ENCODE results near the gene TIAM1.
A peak's percentile ranks its signal among the peaks of the same experiment; 100 is the strongest.

The TIAM1 gene

GRCh38 chr21:31218830-31219608 lies 125.0 kb downstream of the TIAM1 start:
- Mint-ChIP-seq H3K4me3 (no peak overlapping the region), H3K9me3 (no peaks in the 10 kb centered on the region), H3K36me3 (ENCODE audit: low read depth) (peaks cover 29% of the 10 kb centered on the region), H3K27me3 (no peaks in the 10 kb centered on the region), H3K27ac (no peak overlapping the region), H3K4me1 (ENCODE audit: low read depth) (peaks cover 10% of the 10 kb centered on the region)

- Mint-ChIP-seq H3K36me3 (ENCODE audit: low read depth) (peaks cover 14% of the 10 kb centered on the region), H3K27me3 (no peaks in the 10 kb centered on the region), H3K9me3 (no peaks in the 10 kb centered on the region), H3K4me3 (no peak overlapping the region), H3K27ac (no peak overlapping the region), H3K4me1 (ENCODE audit: low read depth) (peaks cover 10% of the 10 kb centered on the region)
Observed at GRCh38 chr21:31216206-31216605, 127.9 kb downstream of the TIAM1 start.

GRCh38 chr21:31213787-31214186 lies 130.3 kb downstream of the TIAM1 start:
- Mint-ChIP-seq H3K36me3 (ENCODE audit: low read depth) (peaks cover 18% of the 10 kb centered on the region), H3K9me3 (no peaks in the 10 kb centered on the region), H3K4me3 (no peak overlapping the region), H3K27ac (no peak overlapping the region), H3K4me1 (ENCODE audit: low read depth) (no peaks in the 10 kb centered on the region), H3K27me3 (no peaks in the 10 kb centered on the region)

- Mint-ChIP-seq H3K36me3 (ENCODE audit: low read depth) (peaks cover 29% of the 10 kb centered on the region), H3K4me1 (ENCODE audit: low read depth) (no peaks in the 10 kb centered on the region), H3K27ac (no peak overlapping the region), H3K27me3 (no peaks in the 10 kb centered on the region), H3K4me3 (no peak overlapping the region), H3K9me3 (no peaks in the 10 kb centered on the region)
Observed at GRCh38 chr21:31211836-31212235, 132.2 kb downstream of the TIAM1 start.

- H3K4me1 Mint-ChIP-seq (ENCODE audit: low read depth), result peaks cover 4% of the 10 kb centered on the region
- no peaks in the 10 kb centered on the region for H3K9me3 Mint-ChIP-seq
- H3K27me3 Mint-ChIP-seq, result no peaks in the 10 kb centered on the region
- no peak overlapping the region for H3K4me3 Mint-ChIP-seq
- H3K27ac Mint-ChIP-seq, result no peak overlapping the region
- peaks cover 33% of the 10 kb centered on the region for H3K36me3 Mint-ChIP-seq (ENCODE audit: low read depth)
Observed at GRCh38 chr21:31205412-31205811, 138.6 kb downstream of the TIAM1 start.

- Mint-ChIP-seq H3K36me3 (ENCODE audit: low read depth) (peaks cover 33% of the 10 kb centered on the region), H3K4me3 (no peak overlapping the region), H3K27me3 (no peaks in the 10 kb centered on the region), H3K27ac (no peak overlapping the region), H3K4me1 (ENCODE audit: low read depth) (peaks cover 4% of the 10 kb centered on the region), H3K9me3 (no peaks in the 10 kb centered on the region)
Observed at GRCh38 chr21:31204801-31205200, 139.3 kb downstream of the TIAM1 start.

GRCh38 chr21:31203431-31204054 lies 140.5 kb downstream of the TIAM1 start:
- no peak overlapping the region for H3K4me3 Mint-ChIP-seq
- no peak overlapping the region for H3K27ac Mint-ChIP-seq
- H3K4me1 Mint-ChIP-seq (ENCODE audit: low read depth), result peaks cover 4% of the 10 kb centered on the region
- peaks cover 24% of the 10 kb centered on the region for H3K36me3 Mint-ChIP-seq (ENCODE audit: low read depth)
- H3K9me3 Mint-ChIP-seq, result no peaks in the 10 kb centered on the region
- no peaks in the 10 kb centered on the region for H3K27me3 Mint-ChIP-seq

GRCh38 chr21:31201548-31201947 lies 142.5 kb downstream of the TIAM1 start:
- H3K4me1 Mint-ChIP-seq (ENCODE audit: low read depth), result peaks cover 18% of the 10 kb centered on the region
- peaks cover 8% of the 10 kb centered on the region for H3K36me3 Mint-ChIP-seq (ENCODE audit: low read depth)
- no peak overlapping the region for H3K4me3 Mint-ChIP-seq
- H3K9me3 Mint-ChIP-seq, result no peaks in the 10 kb centered on the region
- no peak overlapping the region for H3K27ac Mint-ChIP-seq
- no peaks in the 10 kb centered on the region for H3K27me3 Mint-ChIP-seq

- Mint-ChIP-seq H3K27me3 (no peaks in the 10 kb centered on the region), H3K4me1 (ENCODE audit: low read depth) (peaks cover 22% of the 10 kb centered on the region)
Observed at GRCh38 chr21:31201144-31201543, 142.9 kb downstream of the TIAM1 start.

GRCh38 chr21:31198575-31198974 lies 145.5 kb downstream of the TIAM1 start:
- Mint-ChIP-seq H3K4me1 (ENCODE audit: low read depth) (peaks cover 40% of the 10 kb centered on the region), H3K9me3 (no peaks in the 10 kb centered on the region), H3K4me3 (no peak overlapping the region), H3K36me3 (ENCODE audit: low read depth) (peaks cover 19% of the 10 kb centered on the region), H3K27ac (no peak overlapping the region), H3K27me3 (no peaks in the 10 kb centered on the region)

More at GRCh38 chr21:31201144-31201543, 142.9 kb downstream of the TIAM1 start:
- Mint-ChIP-seq H3K36me3 (ENCODE audit: low read depth) (peaks cover 8% of the 10 kb centered on the region), H3K27ac (no peak overlapping the region), H3K4me3 (no peak overlapping the region), H3K9me3 (no peaks in the 10 kb centered on the region)

GRCh38 chr21:31196724-31197123 lies 147.3 kb downstream of the TIAM1 start:
- no peak overlapping the region for H3K27ac Mint-ChIP-seq
- no peak overlapping the region for H3K4me3 Mint-ChIP-seq
- H3K4me1 Mint-ChIP-seq (ENCODE audit: low read depth), result peaks cover 44% of the 10 kb centered on the region
- no peaks in the 10 kb centered on the region for H3K27me3 Mint-ChIP-seq
- H3K36me3 Mint-ChIP-seq (ENCODE audit: low read depth), result peaks cover 22% of the 10 kb centered on the region
- no peaks in the 10 kb centered on the region for H3K9me3 Mint-ChIP-seq

- Mint-ChIP-seq H3K27ac (peak overlapping the region; percentile 85), H3K4me3 (peak overlapping the region; percentile 70), H3K4me1 (ENCODE audit: low read depth) (peaks cover 47% of the 10 kb centered on the region), H3K27me3 (no peaks in the 10 kb centered on the region), H3K36me3 (ENCODE audit: low read depth) (peaks cover 22% of the 10 kb centered on the region), H3K9me3 (no peaks in the 10 kb centered on the region)
Observed at GRCh38 chr21:31195334-31196015, 148.6 kb downstream of the TIAM1 start.

GRCh38 chr21:31194510-31195293 lies 149.4 kb downstream of the TIAM1 start:
- Mint-ChIP-seq H3K27ac (peak overlapping the region; percentile 85), H3K4me3 (peak overlapping the region; percentile 70), H3K27me3 (no peaks in the 10 kb centered on the region), H3K4me1 (ENCODE audit: low read depth) (peaks cover 52% of the 10 kb centered on the region), H3K36me3 (ENCODE audit: low read depth) (peaks cover 24% of the 10 kb centered on the region), H3K9me3 (no peaks in the 10 kb centered on the region)

- H3K27ac Mint-ChIP-seq, result no peak overlapping the region
- H3K27me3 Mint-ChIP-seq, result no peaks in the 10 kb centered on the region
- H3K9me3 Mint-ChIP-seq, result no peaks in the 10 kb centered on the region
- H3K4me3 Mint-ChIP-seq, result no peak overlapping the region
- peaks cover 54% of the 10 kb centered on the region for H3K4me1 Mint-ChIP-seq (ENCODE audit: low read depth)
- H3K36me3 Mint-ChIP-seq (ENCODE audit: low read depth), result peaks cover 30% of the 10 kb centered on the region
Observed at GRCh38 chr21:31193761-31194160, 150.3 kb downstream of the TIAM1 start.
